Large intestine (tissue), 3 donors: ENCODE results near the gene ABCG1. TPM values are rescaled to one million over a fixed set of nuclear protein-coding genes. Genes with fewer than 3 reads are reported as not detected.
A peak's percentile ranks its signal among the peaks of the same experiment; 100 is the strongest.
"Not testable (repeated sequence)": the region's sequence is repeated elsewhere in the genome, so short reads cannot be mapped to it uniquely, and the experiment has no call there.

Source experiments
- DNase-seq, 2 donors: peaks; one replicate each; pipeline versions ENCODE4 v3.0.0 to v3.0.0-alpha.2; 2013
- H3K27ac ChIP-seq: one replicate; pipeline ENCODE4 v1.5.1; 2013; ENCODE audit warnings: low read length
- H3K27me3 ChIP-seq: 2 replicates; pipeline ENCODE4 v1.6.1; 2013; ENCODE audit warnings: low read length; ENCODE audit not compliant: control insufficient read depth, insufficient read depth
- H3K36me3 ChIP-seq: 2 replicates; pipeline ENCODE4 v1.6.1; 2013; ENCODE audit warnings: low read length; ENCODE audit not compliant: control insufficient read depth, insufficient read depth
- H3K4me1 ChIP-seq: one replicate; pipeline ENCODE4 v1.6.1; 2013; ENCODE audit warnings: low read length; ENCODE audit not compliant: control insufficient read depth, insufficient read depth
- H3K4me3 ChIP-seq: one replicate; pipeline ENCODE4 v1.5.1; 2013; ENCODE audit warnings: low read length
- H3K9me3 ChIP-seq: one replicate; pipeline ENCODE4 v1.6.1; 2013; ENCODE audit warnings: mild to moderate bottlenecking, low read depth, low read length, moderate library complexity; ENCODE audit not compliant: control insufficient read depth
- WGBS: methylation state at CpG from one replicate; pipeline ENCODE4 v1.1.5; 2013; ENCODE audit warnings: low lambda C conversion rate; ENCODE audit not compliant: insufficient coverage; 5-methylcytosine and 5-hydroxymethylcytosine counted together
- polyA plus RNA-seq: library from polyadenylated mRNA; unstranded; fragments of 120-200 nt; gene quantifications from one replicate; pipeline ENCODE4 v1.2.1, GENCODE V29; 2013

ABCG1 gene
- polyA plus RNA-seq, 1 donor = 6.4 TPM

DNA sequence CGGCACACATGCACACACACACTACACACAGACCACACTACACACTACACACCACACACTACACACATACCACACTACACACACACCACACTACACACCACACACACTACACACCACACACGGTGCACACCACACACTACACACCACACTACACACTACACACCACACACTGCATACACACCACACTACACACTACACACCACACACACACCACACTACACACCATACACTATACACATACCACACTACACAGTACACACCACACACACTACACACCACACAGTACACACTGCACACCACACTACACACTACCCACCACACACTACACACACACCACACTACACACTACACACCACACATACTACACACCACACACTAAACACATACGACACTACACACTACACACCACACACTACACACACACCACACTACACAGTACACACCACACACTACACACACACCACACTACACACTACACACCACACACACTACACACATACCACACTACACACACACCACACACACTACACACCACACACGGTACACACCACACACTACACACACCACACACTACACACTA lies 73.7 kb downstream of the ABCG1 start:
- not testable (repeated sequence) for H3K4me3 ChIP-seq, H3K36me3 ChIP-seq, DNase-seq, H3K27ac ChIP-seq, H3K27me3 ChIP-seq, H3K4me1 ChIP-seq
- H3K9me3 ChIP-seq = peaks cover 15% of the 10 kb centered on the region
- no CpG with 5 or more reads among the region's 4 CpGs for WGBS

GRCh38 chr21:42293649-42294272 lies 74.8 kb downstream of the ABCG1 start:
- Histone ChIP-seq H3K36me3 (peaks cover 6% of the 10 kb centered on the region), H3K4me3 (no peak overlapping the region), H3K4me1 (no peaks in the 10 kb centered on the region), H3K9me3 (peaks cover 15% of the 10 kb centered on the region), H3K27ac (no peak overlapping the region), H3K27me3 (peaks cover 2% of the 10 kb centered on the region)
- no peak for DNase-seq
- WGBS = no CpG with 5 or more reads among the region's 17 CpGs

DNA sequence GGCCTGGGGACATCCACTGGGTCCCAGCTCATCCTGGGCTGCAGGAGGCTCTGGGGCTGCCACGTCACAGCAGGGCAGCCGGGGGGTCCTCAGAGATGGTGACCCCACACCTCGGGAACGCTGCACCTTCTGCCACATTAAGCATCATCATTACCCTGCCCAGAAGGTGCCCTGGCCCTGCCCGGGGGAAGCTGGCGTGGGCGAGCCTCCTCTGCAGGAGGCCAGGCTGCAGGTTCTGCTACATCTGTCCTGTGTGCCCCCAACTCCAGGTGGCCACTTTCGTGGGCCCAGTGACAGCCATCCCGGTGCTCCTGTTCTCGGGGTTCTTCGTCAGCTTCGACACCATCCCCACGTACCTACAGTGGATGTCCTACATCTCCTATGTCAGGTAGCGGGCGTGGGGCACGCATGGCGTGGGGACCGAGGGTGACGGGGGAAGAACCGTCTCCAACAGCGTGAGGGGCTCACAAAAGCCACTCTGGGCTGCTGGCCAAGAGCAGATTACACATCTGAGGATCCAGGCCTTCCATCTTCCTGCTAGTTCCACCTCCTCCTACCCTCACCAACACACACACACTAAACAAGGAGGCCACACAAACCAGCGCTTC lies 75.4 kb downstream of the ABCG1 start:
- peaks cover 3% of the 10 kb centered on the region for H3K36me3 ChIP-seq

GRCh38 chr21:42295845-42296244 lies 76.9 kb downstream of the ABCG1 start:
- Histone ChIP-seq H3K4me1 (no peaks in the 10 kb centered on the region), H3K27ac (no peak overlapping the region), H3K9me3 (peaks cover 15% of the 10 kb centered on the region), H3K36me3 (peaks cover 2% of the 10 kb centered on the region), H3K4me3 (no peak overlapping the region), H3K27me3 (peaks cover 2% of the 10 kb centered on the region)
- DNase-seq = no peak
- WGBS = 100% methylated on average over 1 of the region's 15 CpGs

More for the DNA sequence above, 75.4 kb downstream of the ABCG1 start:
- H3K9me3 ChIP-seq = peaks cover 15% of the 10 kb centered on the region
- no peak for DNase-seq
- H3K4me3 ChIP-seq = no peak overlapping the region
- H3K27me3 ChIP-seq = peaks cover 2% of the 10 kb centered on the region
- WGBS = 100% methylated on average over 2 of the region's 22 CpGs
- H3K27ac ChIP-seq = no peak overlapping the region
- H3K4me1 ChIP-seq = no peaks in the 10 kb centered on the region

GRCh38 chr21:42296501-42296900 lies 77.6 kb downstream of the ABCG1 start:
- no peaks in the 10 kb centered on the region for H3K4me1 ChIP-seq
- H3K9me3 ChIP-seq = peaks cover 15% of the 10 kb centered on the region
- H3K36me3 ChIP-seq = peaks cover 2% of the 10 kb centered on the region
- peaks cover 2% of the 10 kb centered on the region for H3K27me3 ChIP-seq
- H3K4me3 ChIP-seq = no peak overlapping the region
- no peak overlapping the region for H3K27ac ChIP-seq
- 80% methylated on average over 3 of the region's 7 CpGs for WGBS
- no peak for DNase-seq

DNA sequence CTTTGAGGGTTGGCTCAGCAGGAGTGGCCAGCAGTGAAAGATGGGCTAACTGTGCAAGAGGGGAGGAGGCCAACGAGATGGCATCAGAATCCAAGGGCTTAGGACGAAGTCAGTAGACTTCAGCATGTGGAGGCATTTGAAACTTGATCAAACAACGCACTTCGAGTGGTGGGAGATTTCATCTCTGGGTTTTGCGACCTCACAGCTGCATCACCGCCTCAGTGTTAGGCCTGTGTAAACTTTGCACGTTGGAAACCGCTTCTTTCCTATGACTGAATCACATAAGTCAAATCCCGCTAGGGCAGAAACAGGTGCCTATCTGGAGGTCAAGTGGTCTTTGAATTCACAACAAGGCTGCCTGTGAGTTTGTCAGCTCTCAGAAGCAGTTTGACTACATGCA lies 78.4 kb downstream of the ABCG1 start:
- H3K27ac ChIP-seq = no peak overlapping the region
- peaks cover 2% of the 10 kb centered on the region for H3K36me3 ChIP-seq
- no CpG with 5 or more reads among the region's 9 CpGs for WGBS
- peaks cover 2% of the 10 kb centered on the region for H3K27me3 ChIP-seq
- no peak for DNase-seq
- peaks cover 15% of the 10 kb centered on the region for H3K9me3 ChIP-seq
- H3K4me1 ChIP-seq = no peaks in the 10 kb centered on the region
- no peak overlapping the region for H3K4me3 ChIP-seq

GRCh38 chr21:42298237-42298636 lies 79.3 kb downstream of the ABCG1 start:
- DNase-seq = peak; percentile 62 to 68
- WGBS = no CpG with 5 or more reads among the region's 6 CpGs
- Histone ChIP-seq H3K27ac (no peak overlapping the region), H3K9me3 (peaks cover 8% of the 10 kb centered on the region), H3K27me3 (peaks cover 2% of the 10 kb centered on the region), H3K4me3 (no peak overlapping the region), H3K4me1 (no peaks in the 10 kb centered on the region), H3K36me3 (peaks cover 2% of the 10 kb centered on the region)

DNA sequence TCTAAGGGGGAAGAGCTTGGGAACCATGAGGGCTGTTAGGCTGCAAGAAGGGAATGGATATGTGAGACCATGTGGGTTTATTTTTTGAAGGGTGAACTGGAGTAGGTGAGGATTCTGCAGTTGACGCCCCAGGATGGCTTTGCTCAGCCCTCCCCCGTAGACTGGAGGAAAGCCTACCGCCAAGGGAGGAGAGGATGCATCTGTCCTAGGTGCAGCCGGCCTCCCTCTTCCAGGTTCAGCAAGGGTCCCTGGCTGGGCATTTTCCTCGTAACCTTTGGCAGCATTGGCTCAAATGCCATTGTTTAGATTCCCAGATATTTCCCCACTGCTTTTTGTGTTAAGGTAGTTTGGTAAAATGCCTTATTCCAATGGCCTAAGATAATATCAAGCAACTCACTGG lies 79.7 kb downstream of the ABCG1 start:
- Histone ChIP-seq H3K27ac (no peak overlapping the region), H3K9me3 (peaks cover 4% of the 10 kb centered on the region), H3K36me3 (peaks cover 2% of the 10 kb centered on the region), H3K4me1 (no peaks in the 10 kb centered on the region), H3K27me3 (peaks cover 2% of the 10 kb centered on the region), H3K4me3 (no peak overlapping the region)
- no peak for DNase-seq
- no CpG with 5 or more reads among the region's 5 CpGs for WGBS

GRCh38 chr21:42299324-42300044 lies 80.5 kb downstream of the ABCG1 start:
- Histone ChIP-seq H3K4me3 (no peak overlapping the region), H3K36me3 (peaks cover 2% of the 10 kb centered on the region), H3K9me3 (no peaks in the 10 kb centered on the region), H3K4me1 (no peaks in the 10 kb centered on the region), H3K27me3 (peaks cover 2% of the 10 kb centered on the region), H3K27ac (no peak overlapping the region)
- WGBS = no CpG with 5 or more reads among the region's 20 CpGs
- DNase-seq = no peak

- Histone ChIP-seq H3K4me3 (no peak overlapping the region), H3K36me3 (peaks cover 2% of the 10 kb centered on the region), H3K27ac (no peak overlapping the region), H3K4me1 (no peaks in the 10 kb centered on the region), H3K9me3 (no peaks in the 10 kb centered on the region), H3K27me3 (peaks cover 2% of the 10 kb centered on the region)
- no peak for DNase-seq
- WGBS = no CpG with 5 or more reads among the region's 7 CpGs
Observed at GRCh38 chr21:42300045-42300583, 81.2 kb downstream of the ABCG1 start.
